Adrenal gland (tissue), 12 donors: ENCODE measurements around the gene FARP1. TPM values are rescaled to one million over a fixed set of nuclear protein-coding genes. Genes with fewer than 3 reads are reported as not detected.
"Not testable (repeated sequence)": the region's sequence is repeated elsewhere in the genome, so short reads cannot be mapped to it uniquely, and the experiment has no call there.

Experiments
- DNase-seq, 7 donors: peaks; one replicate each; pipeline ENCODE4 v3.0.0-alpha.2; 2019 to 2020
- H3K27ac ChIP-seq, 5 donors: fragments of 200-600 bp; sonication (generic) in 4 of 5; 1 replicate in 3 of 5; 2 replicates in 2 of 5; pipeline versions ENCODE4 v1.5.1 to v1.8.0; 2016 to 2020; ENCODE audit warnings: mild to moderate bottlenecking in 1 of 5
- H3K27me3 ChIP-seq: fragments of 200-600 bp; 2 replicates; pipeline ENCODE4 v1.8.0; 2021
- H3K36me3 ChIP-seq, 2 donors: fragments of 200-600 bp; replicated peaks in 1 of 2; 1 replicate in 1 of 2; 2 replicates in 1 of 2; pipeline versions ENCODE4 v1.5.1 to v1.8.0; 2018 to 2022
- H3K4me1 ChIP-seq, 2 donors: fragments of 200-600 bp; replicated peaks in 1 of 2; 1 replicate in 1 of 2; 2 replicates in 1 of 2; pipeline versions ENCODE4 v1.5.1 to v1.8.0; 2018 to 2021
- H3K4me3 ChIP-seq, 4 donors: fragments of 200-600 bp; sonication (generic) in 3 of 4; one replicate each; pipeline ENCODE4 v1.5.1; 2016 to 2018
- H3K9me3 ChIP-seq, 3 donors: fragments of 200-600 bp; sonication (generic) in 1 of 3; replicated peaks in 1 of 3; 1 replicate in 2 of 3; 2 replicates in 1 of 3; pipeline versions ENCODE4 v1.5.1 to v1.8.0; 2016 to 2021
- CTCF ChIP-seq, 6 experiments: fragments of 450-650 bp in 4 of 6; fragments of 200-600 bp in 2 of 6; sonication (generic) in 1 of 6; IDR thresholded peaks; 1 replicate in 5 of 6; 2 replicates in 1 of 6; pipeline versions ENCODE4 v1.5.1 to v1.8.0; 2016 to 2021; ENCODE audit warnings: antibody characterized with exemption in 6 of 6, mild to moderate bottlenecking in 2 of 6, moderate library complexity in 1 of 6
- POLR2A ChIP-seq, 2 donors: fragments of 450-650 bp; IDR thresholded peaks; one replicate each; pipeline ENCODE4 v1.6.1; 2017; ENCODE audit warnings: antibody characterized with exemption in 2 of 2, mild to moderate bottlenecking in 2 of 2, moderate library complexity in 1 of 2
- WGBS, 4 donors: extraction: QIAGEN DNeasy Blood & Tissue Kit in 2 of 4; methylation state at CpG; one replicate each; pipeline versions ENCODE4 v1.1.5 to v1.1.7; 2013 to 2017; 5-methylcytosine and 5-hydroxymethylcytosine counted together
- intact Hi-C, 2 donors: fragments of 100-400 bp; cut with DNase I; formaldehyde crosslinking; loops; one replicate each; pipeline versions ENCODE4 v1.14.1 to v1.15.0; 2022 to 2023
- polyA plus RNA-seq, 3 donors: library from polyadenylated mRNA; stranded (reverse); fragments of 200-250 nt in 2 of 3; fragments of 350-450 nt in 1 of 3; fragmentation: Illumina TruSeq in 1 of 3; extraction: RNeasy Lipid Tissue Mini Kit (QIAGEN cat#74804) in 1 of 3; gene quantifications; one replicate each; pipeline ENCODE4 v1.2.3, GENCODE V29; 2013 to 2014
- total RNA-seq, 9 donors: library from RNA; depleted of rRNA in 4 of 9; stranded (reverse); fragments of >200 nt in 4 of 9; fragments of 120-200 nt in 1 of 9; fragmentation: NEBNext Ultra II Directional in 1 of 9; extraction: Animal tissue kit (Norgen Biotek cat#: 25700) in 1 of 9; gene quantifications; one replicate each; pipeline versions ENCODE4 v1.1.0 to v1.2.4, GENCODE V29; 2013 to 2023
- donor health status: healthy with polysubstance abuse.
- donor health status: Bipolar disorder and iron deficiency.
- donor health status: DM: yes; HTN: yes; CAD: no.
- donor health status: DM: no; HTN: no; CAD: no.
- donor health status: DM: no; HTN: no; CAD: no.
- donor health status: DM: yes; HTN: yes; CAD: no.

FARP1 gene
- total and polyA plus RNA-seq, 12 donors = 27.1 to 304 (median 71.6) TPM

- Histone ChIP-seq H3K4me3 (no peak overlapping the region), H3K27me3 (no peaks in the 10 kb centered on the region), H3K9me3 (no peaks in the 10 kb centered on the region), H3K27ac (no peak overlapping the region), H3K4me1 (peaks cover 0 to 5% of the 10 kb centered on the region in 2 donors), H3K36me3 (no peaks in the 10 kb centered on the region)
- 73 to 82% (median 79%) methylated on average over 2 of the region's 2 CpGs for WGBS, 4 donors
- intact Hi-C loops = no loop called here
- TF ChIP-seq CTCF (IDR thresholded peaks at IDR 0.05) = no peak
- TF ChIP-seq POLR2A (IDR thresholded peaks at IDR 0.05) = no peak
- DNase-seq = no peak
Measured at GRCh38 chr13:98368019-98368418, 225.1 kb downstream of the FARP1 start.

- intact Hi-C loops, DNase-seq, H3K27me3 ChIP-seq, H3K27ac ChIP-seq, H3K36me3 ChIP-seq, H3K4me1 ChIP-seq, H3K9me3 ChIP-seq, H3K4me3 ChIP-seq: not testable (repeated sequence)
- WGBS, 4 donors = 93 to 100% (median 96%) methylated on average over 1 to 2 of the region's 2 CpGs
Measured at GRCh38 chr13:98369520-98369919, 226.6 kb downstream of the FARP1 start.

- intact Hi-C loops = no loop called here
- H3K36me3 ChIP-seq = no peaks in the 10 kb centered on the region
- no peak overlapping the region for H3K4me3 ChIP-seq
- TF ChIP-seq POLR2A (IDR thresholded peaks at IDR 0.05) (no peak), CTCF (IDR thresholded peaks at IDR 0.05) (no peak)
- H3K4me1 ChIP-seq = peaks cover 0 to 5% of the 10 kb centered on the region in 2 donors
- no peak overlapping the region for H3K27ac ChIP-seq
- H3K27me3 ChIP-seq = no peaks in the 10 kb centered on the region
- no peaks in the 10 kb centered on the region for H3K9me3 ChIP-seq
- DNase-seq = peak in 1 of 7 donors; percentile 14
- WGBS, 4 donors = 89 to 99% (median 97%) methylated on average over 4 of the region's 4 CpGs
Measured at GRCh38 chr13:98370261-98370660, 227.4 kb downstream of the FARP1 start.

GRCh38 chr13:98370806-98371515 lies 228.1 kb downstream of the FARP1 start:
- TF ChIP-seq CTCF (IDR thresholded peaks at IDR 0.05) (no peak), POLR2A (IDR thresholded peaks at IDR 0.05) (no peak)
- no peaks in the 10 kb centered on the region for H3K27me3 ChIP-seq
- H3K27ac ChIP-seq = no peak overlapping the region
- 57 to 61% (median 60%) methylated on average over 15 to 16 of the region's 16 CpGs for WGBS, 4 donors
- H3K36me3 ChIP-seq = no peaks in the 10 kb centered on the region
- intact Hi-C loops = no loop called here
- no peaks in the 10 kb centered on the region for H3K9me3 ChIP-seq
- H3K4me3 ChIP-seq = no peak overlapping the region
- H3K4me1 ChIP-seq = peaks cover 0 to 5% of the 10 kb centered on the region in 2 donors
- peak in 4 of 7 donors; percentile 42 to 74 (median 54) for DNase-seq

- WGBS, 4 donors = 91 to 92% (median 91%) methylated on average over 5 of the region's 5 CpGs
- TF ChIP-seq POLR2A (IDR thresholded peaks at IDR 0.05) (no peak), CTCF (IDR thresholded peaks at IDR 0.05) (no peak)
- no peak for DNase-seq
- Histone ChIP-seq H3K4me3 (no peak overlapping the region), H3K4me1 (peaks cover 0 to 5% of the 10 kb centered on the region in 2 donors), H3K36me3 (no peaks in the 10 kb centered on the region), H3K27me3 (no peaks in the 10 kb centered on the region), H3K9me3 (no peaks in the 10 kb centered on the region), H3K27ac (no peak overlapping the region)
- intact Hi-C loops = no loop called here
Measured at GRCh38 chr13:98371516-98372023, 228.7 kb downstream of the FARP1 start.
